HepG2 (cell line): ENCODE data around the gene CXCL10. TPM values are rescaled to one million over a fixed set of nuclear protein-coding genes. Genes with fewer than 3 reads are reported as not detected.

Source experiments
- ATAC-seq: fragments of 200-7000 bp; cut with Tn5 transposase; 3 replicates; pipeline ENCODE4 v1.9.1; 2020; ENCODE audit warnings: mild to moderate bottlenecking, moderate library complexity
- BruUV-seq: library from RNA; stranded (reverse); fragments of 400-500 nt; replicated peaks from 2 replicates; lab custom pipeline; 2021; lab: Mats Ljungman, UMichigan
- CTCF ChIA-PET: fragments of 300-600 bp; formaldehyde crosslinking; extraction: SDS; loops from one replicate; lab custom pipeline; 2021; ENCODE audit warnings: low total read pairs, inconsistent platforms, low intra/inter-chr PET ratio; lab: Yijun Ruan, JAX
- POLR2A ChIA-PET: fragments of 350-600 bp; sonication (Branson Sonifier 250); formaldehyde crosslinking; loops from one replicate; lab custom pipeline; 2020; ENCODE audit warnings: antibody characterized with exemption, inconsistent platforms; lab: Yijun Ruan, JAX
- DNase-seq: peaks from one replicate; pipeline ENCODE4 v3.0.0-alpha.2; 2015; ENCODE audit warnings: low spot score
- FAIRE-seq: peaks from 3 replicates; lab custom pipeline; 2011; peaks lifted over from hg19 to GRCh38; lab: Jason Lieb, UNC
- H2AFZ ChIP-seq: one replicate; pipeline ENCODE4 v1.6.1; 2011; ENCODE audit warnings: low read length, inconsistent platforms
- H3K27ac ChIP-seq: fragments of 300-600 bp; 3 replicates; pipeline ENCODE4 v1.8.0; 2011; ENCODE audit warnings: mixed run types, mild to moderate bottlenecking, mixed read lengths, low read length, inconsistent platforms; ENCODE audit not compliant: insufficient read depth; ENCODE audit errors: extremely low read length
- H3K27me3 ChIP-seq, 2 experiments: fragments of 200-600 bp in 1 of 2; 2 replicates in 1 of 2; 3 replicates in 1 of 2; pipeline versions ENCODE4 v1.6.0 to v1.8.0; 2011; ENCODE audit warnings: low read length in 2 of 2, mild to moderate bottlenecking in 2 of 2, moderate library complexity in 2 of 2, inconsistent platforms in 1 of 2; ENCODE audit not compliant: insufficient read depth in 2 of 2, control insufficient read depth in 1 of 2
- H3K36me3 ChIP-seq, 2 experiments: fragments of 200-600 bp in 1 of 2; replicated peaks in 1 of 2; 2 replicates in 1 of 2; 3 replicates in 1 of 2; pipeline versions ENCODE4 v1.5.1 to v1.8.0; 2011; ENCODE audit warnings: low read length in 2 of 2, inconsistent platforms in 1 of 2; ENCODE audit not compliant: insufficient read depth in 2 of 2, control insufficient read depth in 1 of 2
- H3K4me1 ChIP-seq: 2 replicates; pipeline ENCODE4 v1.5.1; 2012; ENCODE audit warnings: low read length, inconsistent platforms; ENCODE audit not compliant: insufficient read depth
- H3K4me2 ChIP-seq: 2 replicates; pipeline ENCODE4 v1.6.0; 2011; ENCODE audit warnings: low read depth, low read length, inconsistent platforms
- H3K4me3 ChIP-seq, 3 experiments: fragments of 200-600 bp in 1 of 3; sonication (generic), shearing (Covaris generic) in 1 of 3; replicated peaks in 1 of 3; 2 replicates each; pipeline ENCODE4 v1.5.1; 2011 to 2016; ENCODE audit warnings: low read length in 3 of 3, inconsistent platforms in 2 of 3, low read depth in 2 of 3, mild to moderate bottlenecking in 2 of 3, control low read depth in 1 of 3, mixed read lengths in 1 of 3; ENCODE audit not compliant: insufficient read depth in 1 of 3
- H3K79me2 ChIP-seq: one replicate; pipeline ENCODE4 v1.6.1; 2011; ENCODE audit warnings: low read length, inconsistent platforms; ENCODE audit not compliant: insufficient read depth
- H3K9ac ChIP-seq: 2 replicates; pipeline ENCODE4 v1.6.0; 2011; ENCODE audit warnings: mild to moderate bottlenecking, low read depth, low read length, inconsistent platforms; ENCODE audit not compliant: insufficient read depth
- H3K9me3 ChIP-seq: 2 replicates; pipeline ENCODE4 v1.5.1; 2012; ENCODE audit warnings: mild to moderate bottlenecking, low read length
- H4K20me1 ChIP-seq: 2 replicates; pipeline ENCODE4 v1.6.0; 2011; ENCODE audit warnings: inconsistent platforms, mild to moderate bottlenecking, low read length, moderate library complexity; ENCODE audit not compliant: insufficient read depth
- ATRX ChIP-seq: sonication (generic); formaldehyde crosslinking; IDR thresholded peaks from 2 replicates; pipeline ENCODE4 v1.4.0; 2020; ENCODE audit warnings: missing genetic modification reagents, borderline replicate concordance
- CEBPB ChIP-seq: IDR thresholded peaks from 2 replicates; pipeline ENCODE4 v1.6.1; 2011; ENCODE audit warnings: low read depth, low read length, improper control_type of control experiment, borderline replicate concordance
- JUNB ChIP-seq: sonication (generic); formaldehyde crosslinking; IDR thresholded peaks from 2 replicates; pipeline ENCODE4 v1.8.0; 2022; ENCODE audit warnings: missing genetic modification reagents, mild to moderate bottlenecking, borderline replicate concordance
- KLF9 ChIP-seq: IDR thresholded peaks from 2 replicates; pipeline ENCODE4 v1.6.1; 2016; ENCODE audit warnings: low read depth
- MEIS2 ChIP-seq: sonication (generic); formaldehyde crosslinking; IDR thresholded peaks from 2 replicates; pipeline ENCODE4 v1.9.0; 2021; ENCODE audit warnings: mild to moderate bottlenecking, missing genetic modification reagents
- POGZ ChIP-seq: sonication (generic); formaldehyde crosslinking; IDR thresholded peaks from 2 replicates; pipeline ENCODE4 v1.4.0; 2020; ENCODE audit warnings: mild to moderate bottlenecking, missing genetic modification reagents
- RFXAP ChIP-seq: sonication (generic); formaldehyde crosslinking; IDR thresholded peaks from 2 replicates; pipeline ENCODE4 v1.4.0; 2020; ENCODE audit warnings: missing genetic modification reagents, borderline replicate concordance
- ZBTB20 ChIP-seq: sonication (generic); formaldehyde crosslinking; IDR thresholded peaks from 2 replicates; pipeline ENCODE4 v1.8.1; 2023; ENCODE audit warnings: missing genetic modification reagents, low read depth, mild to moderate bottlenecking, borderline replicate concordance
- ZC3H4 ChIP-seq: sonication (generic); formaldehyde crosslinking; IDR thresholded peaks from 2 replicates; pipeline ENCODE4 v1.4.0; 2020; ENCODE audit warnings: missing genetic modification reagents, borderline replicate concordance
- ZEB1 ChIP-seq: IDR thresholded peaks from 2 replicates; pipeline ENCODE4 v1.6.1; 2012; ENCODE audit warnings: mild to moderate bottlenecking, low read depth, inconsistent platforms; ENCODE audit not compliant: insufficient replicate concordance
- ZNF354B ChIP-seq: sonication (generic); formaldehyde crosslinking; IDR thresholded peaks from 2 replicates; pipeline ENCODE4 v1.8.0; 2022; ENCODE audit warnings: mild to moderate bottlenecking, missing genetic modification reagents
- ZNF572 ChIP-seq: sonication (generic); formaldehyde crosslinking; IDR thresholded peaks from 2 replicates; pipeline ENCODE4 v1.5.1; 2020; ENCODE audit warnings: mild to moderate bottlenecking, missing genetic modification reagents
- WGBS: methylation state at CpG from one replicate; pipeline ENCODE4 v1.1.6; 2017; ENCODE audit warnings: low lambda C conversion rate; 5-methylcytosine and 5-hydroxymethylcytosine counted together
- in situ Hi-C: cut with HindIII; loops from 2 replicates; pipeline ENCODE4 v1.10.0; 2017; ENCODE audit warnings: low pct_unique_long_range_greater_than_20kb; ENCODE audit not compliant: extremely low pct_ligation_motif_present
- intact Hi-C: fragments of 100-400 bp; cut with micrococcal nuclease; formaldehyde crosslinking; loops from one replicate; pipeline ENCODE4 v1.10.0; 2022; ENCODE audit not compliant: unreplicated experiment
- polyA plus RNA-seq, 8 experiments: library from polyadenylated mRNA; depleted of rRNA in 3 of 8; stranded (reverse) in 7 of 8; unstranded in 1 of 8; fragments of >200 nt; fragmentation: Illumina TruSeq in 4 of 8; extraction: Trizol in 4 of 8; gene quantifications; 2 replicates each; pipeline versions ENCODE4 v1.2.1 to v1.2.3, GENCODE V29; 2011 to 2016; ENCODE audit warnings: low read depth in 4 of 8, missing spikeins in 1 of 8, mixed read lengths in 1 of 8; ENCODE audit not compliant: insufficient read depth in 1 of 8
- total RNA-seq, 5 experiments: library from RNA; depleted of rRNA; stranded (reverse); fragments of >200 nt; fragmentation: Illumina TruSeq; extraction: Trizol; gene quantifications; 2 replicates each; pipeline ENCODE4 v1.2.3, GENCODE V29; 2016; ENCODE audit warnings: low read depth in 1 of 5
- TF ChIP-seq, protein P1 (sequence below): sonication (generic); formaldehyde crosslinking; IDR thresholded peaks from 2 replicates; pipeline ENCODE4 v1.4.0; 2020; ENCODE audit warnings: missing genetic modification reagents
- TF ChIP-seq, protein P2 (sequence below): sonication (generic); formaldehyde crosslinking; IDR thresholded peaks from 2 replicates; pipeline ENCODE4 v1.4.0; 2020; ENCODE audit warnings: mild to moderate bottlenecking, missing genetic modification reagents
- TF ChIP-seq, protein P3 (sequence below): IDR thresholded peaks from 2 replicates; pipeline ENCODE4 v1.6.1; 2016; ENCODE audit warnings: low read depth

CXCL10 gene
- total and polyA plus RNA-seq, 2 of the 13 experiments (the other 11 are each of a cell fraction or from before 2014, with no cell fraction given) = not detected

DNA sequence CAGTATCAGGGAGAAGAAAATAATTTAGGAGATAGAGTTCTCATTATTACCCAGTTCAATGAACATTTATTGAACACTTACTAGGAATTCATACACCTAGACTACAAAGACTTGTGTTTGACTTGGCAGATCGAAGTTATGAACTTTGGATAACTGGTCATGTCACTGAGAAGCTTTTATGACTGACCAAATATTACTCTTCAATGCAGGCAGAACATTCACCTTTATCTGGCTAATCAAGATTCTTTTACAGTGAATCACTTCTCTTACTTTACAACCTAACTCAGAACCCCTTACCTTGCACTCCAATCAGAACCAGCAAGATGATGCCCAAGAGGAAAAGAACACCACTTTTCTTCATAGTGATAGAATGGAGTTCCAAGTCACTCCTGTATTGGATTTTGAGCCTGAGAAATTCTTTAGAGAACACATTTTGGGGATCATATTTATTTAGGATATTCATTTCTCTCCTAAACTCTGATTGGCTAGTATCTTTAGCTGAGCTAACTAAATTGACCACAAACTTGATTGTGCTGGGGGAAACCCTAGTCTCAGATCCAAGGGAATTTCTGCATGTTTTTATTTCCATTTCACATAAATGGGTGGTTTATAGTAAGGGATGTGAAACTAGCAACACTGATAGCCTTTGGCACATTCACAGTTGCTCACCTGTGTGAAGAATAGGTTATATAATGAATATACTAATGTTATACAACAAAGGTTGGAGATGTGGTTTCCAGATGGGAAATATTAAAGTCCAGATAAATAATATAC is 16.0 kb downstream of the CXCL10 start, which contains the start of gene CXCL9 (continued):
- TF ChIP-seq, protein P1, sequence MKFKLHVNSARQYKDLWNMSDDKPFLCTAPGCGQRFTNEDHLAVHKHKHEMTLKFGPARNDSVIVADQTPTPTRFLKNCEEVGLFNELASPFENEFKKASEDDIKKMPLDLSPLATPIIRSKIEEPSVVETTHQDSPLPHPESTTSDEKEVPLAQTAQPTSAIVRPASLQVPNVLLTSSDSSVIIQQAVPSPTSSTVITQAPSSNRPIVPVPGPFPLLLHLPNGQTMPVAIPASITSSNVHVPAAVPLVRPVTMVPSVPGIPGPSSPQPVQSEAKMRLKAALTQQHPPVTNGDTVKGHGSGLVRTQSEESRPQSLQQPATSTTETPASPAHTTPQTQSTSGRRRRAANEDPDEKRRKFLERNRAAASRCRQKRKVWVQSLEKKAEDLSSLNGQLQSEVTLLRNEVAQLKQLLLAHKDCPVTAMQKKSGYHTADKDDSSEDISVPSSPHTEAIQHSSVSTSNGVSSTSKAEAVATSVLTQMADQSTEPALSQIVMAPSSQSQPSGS (CRISPR knock-in tag) = no peak
- TF ChIP-seq ZC3H4 = no peak
- TF ChIP-seq, all 625 proteins: peak for 0

DNA sequence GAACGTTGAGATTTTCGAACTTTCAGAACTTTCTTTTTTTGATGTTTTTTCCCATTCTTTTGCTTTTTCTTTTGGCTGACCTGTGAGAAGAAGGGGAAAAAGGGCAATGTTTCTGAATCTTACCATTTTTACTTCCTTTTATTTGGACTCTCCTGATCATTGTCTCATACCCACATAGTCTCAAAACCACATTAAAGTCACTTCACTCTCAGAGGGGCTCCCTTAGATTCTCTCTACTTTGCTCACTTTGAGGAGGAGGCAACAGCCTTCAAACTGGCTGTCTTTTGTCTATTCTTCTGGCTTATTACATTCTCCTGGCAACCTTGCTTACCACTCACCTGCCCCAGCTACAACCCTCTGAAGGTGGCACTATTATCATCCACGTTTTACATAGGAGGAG is 19.7 kb downstream of the CXCL10 start:
- Histone ChIP-seq H3K4me3 (no peak overlapping the region), H3K4me2 (no peak overlapping the region), H3K4me1 (no peaks in the 10 kb centered on the region), H3K79me2 (no peaks in the 10 kb centered on the region), H3K36me3 (no peaks in the 10 kb centered on the region), H3K27me3 (peaks cover 0 to 6% of the 10 kb centered on the region in 2 experiments; a peak in 1 of 5 replicates), H3K27ac (no peak overlapping the region), H3K9ac (no peak overlapping the region), H4K20me1 (no peaks in the 10 kb centered on the region), H2AFZ (no peak overlapping the region), H3K9me3 (no peaks in the 10 kb centered on the region)
- intact Hi-C loops (no loop called here), in situ Hi-C loops (no loop called here)
- POLR2A ChIA-PET = no interaction called here
- CTCF ChIA-PET = no interaction called here
- DNase-seq = no peak
- TF ChIP-seq ZNF354B (CRISPR knock-in tag) (no peak), ZNF572 (CRISPR knock-in tag) (no peak), POGZ (CRISPR knock-in tag) (no peak), CEBPB (no peak), ATRX (no peak), ZBTB20 (CRISPR knock-in tag) (no peak), KLF9 (CRISPR knock-in tag) (no peak), RFXAP (CRISPR knock-in tag) (no peak), JUNB (CRISPR knock-in tag) (no peak), ZEB1 (no peak), MEIS2 (no peak)
- TF ChIP-seq, protein P2, sequence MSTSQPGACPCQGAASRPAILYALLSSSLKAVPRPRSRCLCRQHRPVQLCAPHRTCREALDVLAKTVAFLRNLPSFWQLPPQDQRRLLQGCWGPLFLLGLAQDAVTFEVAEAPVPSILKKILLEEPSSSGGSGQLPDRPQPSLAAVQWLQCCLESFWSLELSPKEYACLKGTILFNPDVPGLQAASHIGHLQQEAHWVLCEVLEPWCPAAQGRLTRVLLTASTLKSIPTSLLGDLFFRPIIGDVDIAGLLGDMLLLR (CRISPR knock-in tag) = no peak
- TF ChIP-seq, protein P3, sequence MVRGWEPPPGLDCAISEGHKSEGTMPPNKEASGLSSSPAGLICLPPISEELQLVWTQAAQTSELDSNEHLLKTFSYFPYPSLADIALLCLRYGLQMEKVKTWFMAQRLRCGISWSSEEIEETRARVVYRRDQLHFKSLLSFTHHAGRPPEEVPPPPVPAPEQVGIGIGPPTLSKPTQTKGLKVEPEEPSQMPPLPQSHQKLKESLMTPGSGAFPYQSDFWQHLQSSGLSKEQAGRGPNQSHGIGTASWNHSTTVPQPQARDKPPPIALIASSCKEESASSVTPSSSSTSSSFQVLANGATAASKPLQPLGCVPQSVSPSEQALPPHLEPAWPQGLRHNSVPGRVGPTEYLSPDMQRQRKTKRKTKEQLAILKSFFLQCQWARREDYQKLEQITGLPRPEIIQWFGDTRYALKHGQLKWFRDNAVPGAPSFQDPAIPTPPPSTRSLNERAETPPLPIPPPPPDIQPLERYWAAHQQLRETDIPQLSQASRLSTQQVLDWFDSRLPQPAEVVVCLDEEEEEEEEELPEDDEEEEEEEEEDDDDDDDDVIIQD (CRISPR knock-in tag) = no peak
- no TSS peak for BruUV-seq
- WGBS = 37% methylated on average over 3 of the region's 3 CpGs
- ATAC-seq = no peak
- FAIRE-seq = no peak
